NCI-H524 treated with DMSO at 0.1 percent for 48 hours (cell line): ENCODE measurements around the gene TSPAN33.
"Not testable (repeated sequence)": the region's sequence is repeated elsewhere in the genome, so short reads cannot be mapped to it uniquely, and the experiment has no call there.

Experiments used
- DNase-seq: peaks from one replicate; lab custom pipeline; 2025; lab: John Stamatoyannopoulos, UW

Gene TSPAN33

DNA sequence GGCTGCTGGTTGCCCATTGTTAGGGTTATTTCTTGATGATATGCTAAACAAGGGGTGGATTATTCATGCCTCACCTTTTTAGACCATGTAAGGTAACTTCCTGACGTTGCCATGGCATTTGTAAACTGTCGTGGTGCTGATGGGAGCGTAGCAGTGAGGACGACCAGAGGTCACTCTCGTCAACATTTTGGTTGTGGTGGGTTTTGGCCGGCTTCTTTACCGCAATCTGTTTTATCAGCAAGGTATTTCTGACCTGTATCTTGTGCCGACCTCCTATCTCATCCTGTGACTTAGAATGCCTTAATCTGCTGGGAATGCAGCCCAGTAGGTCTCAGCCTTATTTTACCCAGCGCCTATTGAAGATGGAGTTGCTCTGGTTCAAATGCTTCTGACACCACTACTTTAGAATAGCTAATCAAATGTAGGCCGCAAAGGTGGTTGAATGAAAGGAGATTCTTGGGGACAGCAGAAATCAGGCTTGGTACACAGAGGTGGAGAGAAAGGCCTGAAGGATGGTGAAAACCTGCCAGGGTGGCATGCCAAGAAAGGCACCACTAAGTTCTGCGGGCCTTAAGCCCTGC is 26.0 kb downstream of the TSPAN33 start:
- no peak for DNase-seq

GRCh38 chr7:129173861-129174260 is 29.4 kb downstream of the TSPAN33 start:
- DNase-seq, result not testable (repeated sequence)

DNA sequence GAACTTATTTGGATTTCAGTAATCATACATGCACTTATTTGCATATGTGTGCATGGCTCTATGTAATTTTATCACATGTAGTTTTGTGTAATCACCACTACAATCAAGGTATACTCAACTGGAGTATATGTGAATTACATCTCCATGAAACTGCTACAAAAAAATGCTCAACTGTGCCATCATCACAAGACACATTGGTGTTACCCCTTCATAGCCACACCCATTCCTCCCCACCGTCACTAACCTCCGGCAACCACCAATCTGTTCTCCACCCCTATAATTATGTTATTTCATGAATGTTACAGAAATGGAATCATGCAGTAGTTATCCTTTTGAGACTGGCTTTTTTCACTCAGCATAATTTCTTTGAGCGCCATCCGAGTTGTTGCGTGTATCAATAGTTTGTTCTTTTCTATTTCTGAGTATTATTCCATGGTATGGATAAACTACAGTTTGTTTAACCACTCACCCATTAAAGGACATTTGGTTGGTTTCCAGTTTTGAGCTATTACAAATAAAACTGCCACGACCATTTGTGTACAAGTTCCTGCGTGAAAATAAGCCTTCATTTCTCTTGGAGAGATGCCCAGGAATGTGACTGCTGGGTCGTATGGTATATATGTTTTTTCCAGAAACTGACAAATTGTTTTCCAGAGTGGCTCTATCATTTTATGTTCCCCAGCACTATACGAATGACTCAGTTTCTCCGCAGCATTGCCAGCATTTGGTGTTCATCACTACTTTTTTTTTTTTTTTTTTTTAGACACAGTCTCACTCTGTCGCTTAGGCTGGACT is 32.6 kb downstream of the TSPAN33 start:
- no peak for DNase-seq

- no peak for DNase-seq
Measured at GRCh38 chr7:129184981-129185670, 40.6 kb downstream of the TSPAN33 start.

GRCh38 chr7:129186749-129187260 is 42.3 kb downstream of the TSPAN33 start:
- DNase-seq, result no peak

GRCh38 chr7:129187681-129188371 is 43.3 kb downstream of the TSPAN33 start:
- DNase-seq, result no peak

- no peak for DNase-seq
Measured at GRCh38 chr7:129188372-129188891, 43.9 kb downstream of the TSPAN33 start, which contains the start of gene SMO. Gene SMO, plus strand, starts transcription at chr7:129188633. Its CDS starts 519 bp downstream, at chr7:129189152.

DNA sequence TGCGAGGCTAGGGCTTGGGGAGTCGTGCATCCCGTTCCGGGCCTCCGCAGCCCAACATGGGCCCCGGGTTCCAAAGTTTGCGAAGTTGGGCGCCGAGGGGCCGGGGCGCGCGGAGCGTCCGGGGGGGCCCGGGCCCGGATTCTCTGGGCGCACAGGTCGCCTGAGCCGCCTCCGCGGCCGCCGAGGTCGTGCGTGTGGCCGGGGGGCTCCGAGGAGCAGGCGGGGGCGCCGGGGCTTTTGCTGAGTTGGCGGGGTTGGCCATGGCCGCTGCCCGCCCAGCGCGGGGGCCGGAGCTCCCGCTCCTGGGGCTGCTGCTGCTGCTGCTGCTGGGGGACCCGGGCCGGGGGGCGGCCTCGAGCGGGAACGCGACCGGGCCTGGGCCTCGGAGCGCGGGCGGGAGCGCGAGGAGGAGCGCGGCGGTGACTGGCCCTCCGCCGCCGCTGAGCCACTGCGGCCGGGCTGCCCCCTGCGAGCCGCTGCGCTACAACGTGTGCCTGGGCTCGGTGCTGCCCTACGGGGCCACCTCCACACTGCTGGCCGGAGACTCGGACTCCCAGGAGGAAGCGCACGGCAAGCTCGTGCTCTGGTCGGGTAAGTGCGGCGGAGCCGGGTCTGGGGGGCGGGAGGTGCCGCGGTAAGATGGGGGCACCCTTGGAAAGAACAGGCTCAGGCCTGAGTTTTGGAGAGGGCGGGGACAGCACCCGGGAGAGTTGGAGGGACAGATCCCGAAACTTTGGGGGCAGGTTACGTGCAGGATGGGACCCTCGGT is 44.6 kb downstream of the TSPAN33 start:
- no peak for DNase-seq

- DNase-seq, result no peak
Measured at GRCh38 chr7:129189661-129190310, 45.3 kb downstream of the TSPAN33 start.

GRCh38 chr7:129191272-129191671 is 46.8 kb downstream of the TSPAN33 start:
- DNase-seq, result no peak

DNA sequence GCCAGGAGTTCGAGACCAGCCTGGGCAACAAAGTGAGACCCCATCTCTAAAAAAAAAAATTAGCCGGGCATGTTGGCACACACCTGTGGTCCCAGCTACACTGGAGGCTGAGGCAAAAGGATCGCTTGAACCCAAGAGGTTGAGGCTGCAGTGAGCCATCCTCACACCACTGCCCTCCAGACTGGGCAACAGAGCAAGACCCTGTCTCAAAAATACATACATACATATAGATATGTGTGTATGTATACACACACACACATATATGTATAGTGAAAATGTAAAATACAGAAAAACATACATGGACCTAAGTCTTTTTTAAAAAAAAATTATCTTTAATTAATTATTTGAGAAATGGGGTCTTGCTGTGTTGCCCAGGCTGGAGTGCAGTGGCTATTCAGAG is 49.4 kb downstream of the TSPAN33 start:
- no peak for DNase-seq

DNA sequence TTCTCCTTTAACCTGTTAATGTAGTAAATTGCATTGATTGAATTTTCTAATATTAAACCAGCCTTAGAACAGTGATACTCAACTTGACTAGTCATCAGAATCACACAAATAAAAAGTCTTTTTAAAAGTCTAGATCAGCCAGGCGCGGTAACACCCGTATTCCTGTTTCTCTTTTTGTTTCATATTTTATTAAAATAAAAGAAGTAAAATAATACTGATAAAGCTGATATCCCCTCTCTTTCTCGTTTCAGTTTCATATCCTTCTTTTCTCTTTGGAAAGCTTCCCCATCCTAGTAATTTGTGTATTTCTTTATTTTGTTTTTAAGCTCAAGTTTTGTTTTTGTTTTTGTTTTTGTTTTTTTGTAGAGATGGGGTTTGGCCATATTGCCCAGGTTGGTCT is 53.3 kb downstream of the TSPAN33 start:
- DNase-seq, result no peak

DNA sequence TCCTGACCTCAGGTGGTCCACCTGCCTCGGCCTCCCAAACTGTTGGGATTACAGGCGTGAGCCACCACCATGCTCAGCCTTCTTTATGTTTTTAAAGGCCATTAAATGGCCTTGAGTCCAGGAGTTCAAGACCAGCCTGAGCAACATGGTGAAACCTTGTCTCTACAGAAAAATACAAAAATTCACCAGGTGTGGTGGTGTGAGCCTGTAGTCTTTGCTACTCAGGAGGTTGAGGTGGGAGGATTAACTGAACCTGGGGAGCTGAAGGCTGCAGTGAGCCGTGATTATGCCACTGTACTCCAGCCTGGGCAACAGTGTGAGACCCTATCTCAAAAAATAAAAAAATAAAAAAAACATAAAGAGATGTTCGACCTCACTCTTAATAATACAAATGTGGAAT is 54.9 kb downstream of the TSPAN33 start:
- DNase-seq, result no peak

GRCh38 chr7:129202058-129202777 is 57.7 kb downstream of the TSPAN33 start:
- no peak for DNase-seq

DNA sequence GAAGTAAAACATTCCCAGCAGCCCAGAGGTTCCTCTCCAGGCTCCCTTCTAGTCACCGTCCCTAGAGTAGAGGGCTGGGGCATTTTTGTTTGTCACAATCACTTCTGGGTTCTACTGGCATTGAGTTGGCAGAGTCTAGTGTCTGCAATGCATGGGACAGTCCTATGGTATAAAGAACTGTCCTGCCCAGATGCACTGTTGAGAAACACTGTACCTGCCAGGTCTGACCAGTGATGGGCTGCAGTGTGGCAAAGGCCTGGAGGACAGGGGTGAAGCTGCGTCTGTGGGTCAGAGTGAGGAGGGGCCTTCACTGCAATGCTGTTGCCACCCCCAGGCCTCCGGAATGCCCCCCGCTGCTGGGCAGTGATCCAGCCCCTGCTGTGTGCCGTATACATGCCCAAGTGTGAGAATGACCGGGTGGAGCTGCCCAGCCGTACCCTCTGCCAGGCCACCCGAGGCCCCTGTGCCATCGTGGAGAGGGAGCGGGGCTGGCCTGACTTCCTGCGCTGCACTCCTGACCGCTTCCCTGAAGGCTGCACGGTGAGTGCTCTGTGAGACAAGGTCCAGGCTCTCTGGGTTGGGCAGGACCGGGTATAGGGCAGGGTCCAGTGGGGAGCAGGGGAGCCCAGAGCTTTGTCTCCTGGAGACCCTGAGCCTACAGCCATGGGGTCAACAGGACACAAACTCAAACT is 58.7 kb downstream of the TSPAN33 start:
- no peak for DNase-seq

DNA sequence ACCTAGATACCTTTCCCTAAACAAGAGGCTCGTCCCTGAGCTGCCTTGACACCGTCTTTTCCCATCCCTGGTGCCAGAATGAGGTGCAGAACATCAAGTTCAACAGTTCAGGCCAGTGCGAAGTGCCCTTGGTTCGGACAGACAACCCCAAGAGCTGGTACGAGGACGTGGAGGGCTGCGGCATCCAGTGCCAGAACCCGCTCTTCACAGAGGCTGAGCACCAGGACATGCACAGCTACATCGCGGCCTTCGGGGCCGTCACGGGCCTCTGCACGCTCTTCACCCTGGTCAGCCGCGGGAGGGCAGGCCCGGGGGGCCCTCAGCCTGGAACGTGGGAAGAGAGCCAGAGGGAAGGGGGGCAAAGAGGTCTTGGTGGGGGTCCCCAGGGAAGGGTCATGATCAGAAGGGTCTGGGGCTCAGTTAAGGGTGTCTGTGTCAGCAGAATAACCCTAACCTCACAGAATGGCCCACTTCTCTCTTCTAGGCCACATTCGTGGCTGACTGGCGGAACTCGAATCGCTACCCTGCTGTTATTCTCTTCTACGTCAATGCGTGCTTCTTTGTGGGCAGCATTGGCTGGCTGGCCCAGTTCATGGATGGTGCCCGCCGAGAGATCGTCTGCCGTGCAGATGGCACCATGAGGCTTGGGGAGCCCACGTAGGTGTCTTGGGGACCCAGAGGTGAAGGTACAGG is 60.8 kb downstream of the TSPAN33 start:
- no peak for DNase-seq

DNA sequence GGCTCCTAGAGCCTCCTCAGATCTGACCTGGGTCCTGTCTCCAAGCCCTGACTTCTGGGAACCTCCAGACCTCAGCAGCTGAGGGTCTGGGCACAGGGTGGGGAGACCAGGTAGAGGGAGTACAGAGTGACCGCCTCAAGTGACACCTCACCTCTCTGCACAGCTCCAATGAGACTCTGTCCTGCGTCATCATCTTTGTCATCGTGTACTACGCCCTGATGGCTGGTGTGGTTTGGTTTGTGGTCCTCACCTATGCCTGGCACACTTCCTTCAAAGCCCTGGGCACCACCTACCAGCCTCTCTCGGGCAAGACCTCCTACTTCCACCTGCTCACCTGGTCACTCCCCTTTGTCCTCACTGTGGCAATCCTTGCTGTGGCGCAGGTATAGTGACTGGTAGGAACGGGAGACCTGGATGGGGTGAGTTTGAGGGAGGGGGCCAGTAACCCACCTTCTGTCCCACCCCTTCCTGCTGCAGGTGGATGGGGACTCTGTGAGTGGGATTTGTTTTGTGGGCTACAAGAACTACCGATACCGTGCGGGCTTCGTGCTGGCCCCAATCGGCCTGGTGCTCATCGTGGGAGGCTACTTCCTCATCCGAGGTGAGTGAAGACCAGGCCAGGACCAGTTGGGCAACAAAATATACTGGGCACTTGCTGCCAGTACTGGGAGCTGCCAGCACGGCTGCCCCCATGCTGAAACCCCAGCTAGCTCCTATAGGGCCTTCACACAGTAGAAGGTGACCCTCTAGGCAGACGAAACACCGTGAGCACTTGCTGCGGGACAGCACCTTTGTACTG is 61.7 kb downstream of the TSPAN33 start:
- no peak for DNase-seq

GRCh38 chr7:129208667-129209066 is 64.2 kb downstream of the TSPAN33 start:
- DNase-seq, result no peak
